ENCODE results near the gene ACIN1. TPM values are rescaled to one million over a fixed set of nuclear protein-coding genes. Genes with fewer than 3 reads are reported as not detected.
A peak's percentile ranks its signal among the peaks of the same experiment; 100 is the strongest.

Gene ACIN1
- total RNA-seq, 1 donor from 2014 or later, result 184 TPM

GRCh38 chr14:23058654-23059504 lies 36.1 kb downstream of the ACIN1 start:
- Mint-ChIP-seq H3K4me1 (peaks cover 22% of the 10 kb centered on the region), H3K9me3 (no peaks in the 10 kb centered on the region), H3K36me3 (peaks cover 24% of the 10 kb centered on the region), H3K4me3 (peak overlapping the region; percentile 8), H3K27me3 (ENCODE audit: insufficient read depth, low read depth) (peaks cover 4% of the 10 kb centered on the region), H3K27ac (peak overlapping the region; percentile 6)
- Histone ChIP-seq H3K27me3 (no peaks in the 10 kb centered on the region), H3K4me1 (peaks cover 5% of the 10 kb centered on the region), H3K27ac (peak overlapping the region; percentile 41), H2AFZ (replicated peaks) (no peak overlapping the region), H3K4me3 (no peak overlapping the region), H4K20me1 (ENCODE audit: low read depth) (peaks cover 69% of the 10 kb centered on the region), H3K36me3 (peaks cover 22% of the 10 kb centered on the region), H3K4me2 (no peak overlapping the region), H3F3A (ENCODE audit: low read depth) (peaks cover 61% of the 10 kb centered on the region), H3K9me3 (ENCODE audit: low read depth) (no peaks in the 10 kb centered on the region), H3K9ac (no peak overlapping the region), H3K79me2 (ENCODE audit: low read depth) (peaks cover 26% of the 10 kb centered on the region)
- DNase-seq (ENCODE audit: low spot score), result no peak
- TF ChIP-seq EZH2 (IDR thresholded peaks at IDR 0.05), result no peak
- no peak for TF ChIP-seq EZH2phosphoT487 (IDR thresholded peaks at IDR 0.05)
- TF ChIP-seq CTCF (IDR thresholded peaks at IDR 0.05), result no peak

- H3K4me3 Mint-ChIP-seq, result peak overlapping the region; percentile 92
- H3K27me3 Mint-ChIP-seq (ENCODE audit: insufficient read depth, low read depth), result peaks cover 6% of the 10 kb centered on the region
- Histone ChIP-seq H3K4me1 (peaks cover 5% of the 10 kb centered on the region), H4K20me1 (ENCODE audit: low read depth) (peaks cover 60% of the 10 kb centered on the region), H3K4me3 (peak overlapping the region; percentile 92), H3K27me3 (no peaks in the 10 kb centered on the region), H2AFZ (replicated peaks) (no peak overlapping the region), H3F3A (ENCODE audit: low read depth) (peaks cover 52% of the 10 kb centered on the region), H3K27ac (peak overlapping the region; percentile 81), H3K9ac (no peak overlapping the region), H3K79me2 (ENCODE audit: low read depth) (peaks cover 17% of the 10 kb centered on the region), H3K36me3 (peaks cover 14% of the 10 kb centered on the region), H3K4me2 (peak overlapping the region; percentile 94), H3K9me3 (ENCODE audit: low read depth) (no peaks in the 10 kb centered on the region)
- H3K9me3 Mint-ChIP-seq, result no peaks in the 10 kb centered on the region
- peak; percentile 95 for DNase-seq (ENCODE audit: low spot score)
- no peak for TF ChIP-seq EZH2 (IDR thresholded peaks at IDR 0.05)
- TF ChIP-seq EZH2phosphoT487 (IDR thresholded peaks at IDR 0.05), result no peak
- peak; percentile 87 for TF ChIP-seq CTCF (IDR thresholded peaks at IDR 0.05)
- H3K4me1 Mint-ChIP-seq, result peaks cover 22% of the 10 kb centered on the region
- H3K36me3 Mint-ChIP-seq, result peaks cover 22% of the 10 kb centered on the region
- H3K27ac Mint-ChIP-seq, result no peak overlapping the region
Observed at GRCh38 chr14:23057757-23058653, 36.9 kb downstream of the ACIN1 start.

- no peaks in the 10 kb centered on the region for H3K9me3 Mint-ChIP-seq
- Histone ChIP-seq H3F3A (ENCODE audit: low read depth) (peaks cover 43% of the 10 kb centered on the region), H3K9me3 (ENCODE audit: low read depth) (no peaks in the 10 kb centered on the region), H3K27ac (peak within 1 kb of the TSS; percentile 81), H3K9ac (no peak within 1 kb of the TSS), H2AFZ (replicated peaks) (peak within 1 kb of the TSS; percentile 63), H3K4me3 (peak within 1 kb of the TSS; percentile 92), H3K4me1 (peaks cover 5% of the 10 kb centered on the region), H4K20me1 (ENCODE audit: low read depth) (peaks cover 52% of the 10 kb centered on the region), H3K36me3 (peaks cover 5% of the 10 kb centered on the region), H3K4me2 (peak within 1 kb of the TSS; percentile 94), H3K79me2 (ENCODE audit: low read depth) (peaks cover 10% of the 10 kb centered on the region), H3K27me3 (no peaks in the 10 kb centered on the region)
- peaks cover 24% of the 10 kb centered on the region for H3K4me1 Mint-ChIP-seq
- peak within 1 kb of the TSS; percentile 64 for H3K27ac Mint-ChIP-seq
- H3K27me3 Mint-ChIP-seq (ENCODE audit: insufficient read depth, low read depth), result peaks cover 8% of the 10 kb centered on the region
- DNase-seq (ENCODE audit: low spot score), result peak; percentile 94
- H3K4me3 Mint-ChIP-seq, result peak within 1 kb of the TSS; percentile 92
- TF ChIP-seq CTCF (IDR thresholded peaks at IDR 0.05) (no peak), EZH2phosphoT487 (IDR thresholded peaks at IDR 0.05) (no peak), EZH2 (IDR thresholded peaks at IDR 0.05) (no peak)
- H3K36me3 Mint-ChIP-seq, result peaks cover 20% of the 10 kb centered on the region
Observed at GRCh38 chr14:23056956-23057756, 37.8 kb downstream of the ACIN1 start, which contains the start of gene CDH24. Gene CDH24, minus strand, starts transcription at chr14:23057520. Its CDS starts 1,787 bp downstream, at chr14:23055733.

Data from neural progenitor cell (in vitro differentiated cells).